NCI-H226 (cell line): Measurements from ENCODE around the gene B4GAT1.
A peak's percentile ranks its signal among the peaks of the same experiment; 100 is the strongest.
"Not testable (repeated sequence)": the region's sequence is repeated elsewhere in the genome, so short reads cannot be mapped to it uniquely, and the experiment has no call there.

ENCODE experiments used
- DNase-seq: peaks from one replicate; pipeline ENCODE4 v3.0.0-alpha.2; 2015

B4GAT1 gene

DNA sequence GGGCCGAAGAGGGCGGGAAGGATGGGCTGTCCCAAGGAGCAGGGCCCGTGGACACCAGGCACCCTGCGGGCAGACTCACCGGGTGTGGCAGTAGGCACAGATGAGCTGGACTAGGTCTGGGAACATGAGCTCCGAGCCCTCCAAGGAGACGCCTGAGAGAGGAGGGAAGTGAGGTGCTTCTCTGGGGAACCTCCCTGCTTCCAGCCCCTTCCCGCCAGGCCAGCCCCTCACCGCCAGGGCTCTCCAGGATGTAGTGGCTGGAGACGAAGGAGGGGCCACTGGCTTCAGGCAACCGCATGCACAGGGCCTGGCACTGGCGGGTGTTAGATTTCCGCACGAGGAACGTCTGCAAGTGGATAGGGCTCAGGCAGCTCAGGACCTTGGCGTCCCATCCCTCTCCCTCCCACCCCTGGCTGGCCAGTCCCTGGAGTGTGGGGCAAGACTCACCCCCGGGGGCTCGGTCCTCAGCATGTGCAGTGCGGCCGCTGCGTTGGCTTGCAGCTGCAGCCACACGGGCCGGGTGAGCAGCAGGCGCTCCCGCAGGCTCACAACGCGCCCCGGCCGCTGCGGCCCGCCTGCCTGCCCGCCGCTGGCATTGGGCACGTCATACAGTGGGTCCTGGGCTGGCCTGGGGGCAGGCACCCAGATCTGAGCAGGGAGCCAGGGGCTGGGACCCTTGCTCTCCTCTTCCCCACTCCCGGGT is 11.7 kb downstream of the B4GAT1 start:
- peak; percentile 67 for DNase-seq

DNA sequence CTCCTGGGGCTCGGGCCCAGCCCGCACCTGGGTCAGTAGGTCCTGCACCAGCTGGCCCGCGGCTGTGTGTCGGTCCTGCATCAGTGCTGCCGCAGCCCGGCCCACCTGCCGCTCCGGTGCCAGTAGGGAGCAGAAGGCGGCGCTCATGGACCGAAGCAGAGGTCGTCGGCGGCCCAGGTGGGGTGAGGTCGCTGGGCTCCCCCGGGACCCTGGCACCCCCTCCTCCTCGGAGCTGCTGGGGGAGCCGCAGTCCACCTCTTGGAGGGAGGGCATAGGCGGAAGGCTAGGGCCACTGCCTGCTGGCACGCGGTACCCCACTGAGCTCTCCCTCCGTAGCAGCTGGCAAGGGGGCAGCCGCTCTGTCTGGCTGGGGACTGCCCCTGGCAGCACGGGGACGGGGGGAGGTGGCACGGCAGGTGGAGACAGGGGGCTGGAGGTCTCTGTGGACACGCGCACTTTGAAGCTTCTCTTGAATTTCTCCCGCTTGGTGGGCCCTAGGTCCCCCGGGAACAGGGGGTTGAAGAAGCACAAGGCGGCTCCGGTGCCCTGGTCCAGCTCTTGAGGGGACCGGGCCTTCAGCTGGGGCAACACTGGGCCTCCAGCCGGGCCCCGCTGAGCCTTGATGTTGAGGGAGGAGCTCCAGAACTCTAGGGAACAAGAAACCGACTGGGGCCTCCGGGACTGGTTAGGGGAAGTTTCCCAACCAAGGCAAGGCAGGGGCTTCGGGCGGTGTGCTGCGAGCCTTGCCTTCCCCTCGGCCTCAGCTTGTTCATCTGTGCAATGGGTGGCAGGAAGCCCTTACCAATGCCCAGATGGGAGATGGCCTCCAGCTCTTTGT is 12.6 kb downstream of the B4GAT1 start:
- DNase-seq, result no peak

DNA sequence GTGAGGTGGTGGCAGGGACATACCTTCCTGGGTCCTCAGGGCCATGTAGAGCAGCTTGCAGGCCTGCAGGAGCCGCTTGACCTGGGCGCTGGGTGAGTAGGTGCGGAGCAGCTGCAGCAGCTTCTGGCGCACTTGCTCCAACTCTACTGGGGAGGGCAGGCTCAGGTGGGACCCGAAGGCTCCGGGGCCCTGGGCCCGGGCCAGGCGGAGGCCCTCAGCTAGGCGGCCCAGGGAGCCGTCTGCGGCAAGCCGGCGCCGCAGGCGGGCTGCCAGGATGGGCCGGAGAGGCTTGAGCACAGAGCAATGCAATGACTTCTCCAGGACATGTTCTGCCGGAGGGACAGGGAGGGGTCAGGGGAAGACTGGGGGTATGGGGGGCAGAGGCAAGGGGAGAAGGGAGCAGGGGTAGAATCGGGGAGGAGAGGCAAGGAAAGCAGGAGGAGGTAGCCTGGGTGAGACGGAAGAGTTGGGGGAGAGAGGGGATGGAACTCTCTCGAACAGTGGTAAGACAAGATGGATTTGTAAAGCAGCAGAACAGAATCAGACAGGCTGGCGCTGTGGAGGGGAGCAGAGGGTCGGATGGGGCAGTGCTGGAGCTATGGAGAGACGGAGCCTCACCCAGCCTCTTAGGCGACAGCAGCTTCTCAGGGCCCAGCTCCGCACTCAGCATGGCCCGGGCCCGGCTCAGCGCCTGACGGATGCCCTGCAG is 13.4 kb downstream of the B4GAT1 start:
- no peak for DNase-seq

DNA sequence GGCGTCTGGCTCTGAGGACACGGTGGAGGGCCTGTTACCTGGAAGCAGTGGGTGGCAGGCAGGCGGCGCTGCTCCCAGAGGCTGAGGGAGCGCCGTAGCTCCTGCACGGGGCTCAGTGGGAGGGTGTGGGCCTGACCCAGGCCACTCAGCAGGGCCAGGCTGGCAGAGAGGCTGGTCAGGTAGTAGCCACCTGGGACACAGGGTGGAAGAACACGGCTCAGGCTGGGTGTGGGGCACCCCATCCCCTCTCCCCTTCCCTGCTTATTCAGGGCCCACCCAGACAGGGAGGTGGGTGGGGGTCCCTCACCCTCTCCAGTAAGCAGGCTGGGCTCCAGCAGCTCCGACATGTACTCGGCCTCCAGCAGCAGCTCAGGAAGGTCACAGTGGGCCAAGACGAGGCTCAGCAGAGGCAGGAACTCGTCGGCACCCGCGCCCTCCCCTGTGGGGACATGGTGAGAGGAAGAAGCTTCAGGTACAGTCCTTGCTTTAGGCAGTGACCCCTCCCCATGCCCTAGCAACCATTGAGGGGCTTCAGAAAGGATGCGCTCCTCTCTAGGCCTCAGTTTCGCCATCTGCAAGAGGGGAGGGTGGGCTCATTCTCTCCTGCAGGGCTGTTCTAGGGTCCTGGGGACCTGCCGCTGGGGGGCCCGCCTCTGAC is 14.1 kb downstream of the B4GAT1 start:
- no peak for DNase-seq

DNA sequence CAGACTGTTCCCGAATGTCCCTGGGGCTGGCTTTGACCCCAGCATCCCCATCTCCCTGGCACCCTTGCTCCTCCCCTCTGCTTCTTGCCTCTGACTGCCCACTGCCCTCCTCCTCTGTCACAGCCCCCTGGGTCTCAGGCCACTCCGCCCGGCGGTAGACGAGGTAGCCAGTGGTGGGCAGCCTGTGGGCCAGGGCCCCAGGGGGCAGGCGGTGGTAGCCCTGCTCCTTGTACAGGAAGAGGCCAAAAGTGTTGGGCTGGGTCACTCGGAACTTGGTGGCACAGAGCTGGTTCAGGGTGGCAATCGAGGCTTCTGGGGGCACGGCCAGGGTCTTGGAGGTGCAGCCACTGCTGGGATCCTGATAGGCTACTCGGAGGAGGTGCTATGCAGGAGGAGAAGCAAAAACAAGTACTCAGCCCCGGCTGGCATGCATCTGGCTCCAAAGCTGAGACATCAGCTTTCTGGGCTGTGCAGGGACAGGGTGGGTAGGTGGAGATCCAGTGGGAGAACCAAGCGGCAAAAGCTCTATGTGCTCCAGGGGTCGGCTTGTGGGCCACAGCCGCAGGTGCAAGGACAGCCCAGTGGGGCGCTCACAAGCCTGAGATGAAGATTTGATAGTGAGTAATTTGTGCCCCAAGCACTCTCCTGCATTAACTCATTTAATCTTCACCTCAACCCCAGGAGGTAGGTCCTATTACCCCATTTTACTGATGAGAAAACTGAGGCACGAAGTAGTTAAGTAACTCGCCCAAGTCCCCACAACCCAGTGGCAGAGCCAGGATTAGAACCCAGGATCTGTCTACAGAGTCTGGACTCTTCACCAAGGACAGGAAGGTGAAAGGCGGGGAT is 14.8 kb downstream of the B4GAT1 start:
- no peak for DNase-seq

DNA sequence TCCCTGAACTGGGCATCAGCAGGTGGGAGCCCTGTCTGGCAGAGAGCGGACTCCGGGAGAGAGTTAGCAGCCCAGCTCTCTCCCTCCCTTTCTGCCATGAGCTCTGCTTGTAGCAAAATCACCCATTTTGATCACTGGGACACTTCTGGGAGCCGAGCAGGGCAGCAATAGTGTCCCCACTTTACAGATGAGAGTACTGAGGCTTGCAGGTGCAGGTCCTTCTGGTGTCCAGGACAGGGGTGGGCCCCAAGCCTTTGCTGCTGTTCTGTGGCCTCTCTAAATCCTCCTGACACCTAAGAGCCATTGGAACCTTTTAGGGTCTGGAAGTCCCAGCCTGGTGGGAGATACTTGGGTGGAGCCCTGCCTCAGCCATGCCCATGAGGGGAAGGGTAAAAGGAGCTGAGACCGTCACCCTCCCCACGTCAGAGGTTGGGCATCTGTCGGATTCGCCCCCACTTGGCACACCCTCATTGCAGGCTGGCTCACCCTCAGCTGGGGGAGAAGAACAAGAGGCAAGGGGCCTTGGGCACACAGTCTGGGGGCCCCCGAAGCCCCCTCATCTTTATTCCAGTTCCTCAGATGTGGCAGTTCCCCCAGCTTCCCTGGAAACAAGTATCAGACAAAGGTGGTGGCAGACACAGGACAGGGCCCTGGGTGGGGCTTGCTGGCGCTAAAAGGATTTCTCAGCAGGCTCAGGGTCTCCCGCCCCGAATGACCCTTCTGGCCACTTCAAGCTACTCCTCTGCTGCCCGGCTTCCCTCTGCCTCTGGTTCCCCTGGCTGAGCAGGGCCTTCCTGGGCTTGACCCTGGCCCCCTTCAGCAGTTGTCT is 15.7 kb downstream of the B4GAT1 start:
- DNase-seq, result no peak

DNA sequence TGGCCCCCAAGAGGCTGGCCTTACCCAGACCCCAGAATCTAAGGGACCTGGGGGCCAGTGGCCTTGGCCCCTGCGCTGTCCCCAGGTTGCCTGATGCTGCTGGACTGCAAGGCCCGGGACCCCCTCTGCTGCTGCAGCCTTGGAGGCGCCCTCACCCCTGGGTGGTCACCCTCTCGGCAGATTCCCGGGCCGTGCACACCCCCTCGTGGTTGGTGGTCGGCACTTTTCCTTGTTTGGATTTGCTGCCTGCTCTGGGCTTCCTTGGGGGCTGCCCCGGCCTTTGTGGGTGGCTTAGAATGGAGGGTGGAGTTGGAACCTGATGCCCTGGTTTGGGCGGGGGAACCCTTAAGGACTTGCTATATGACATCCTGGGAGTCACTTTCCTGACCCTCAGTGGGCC is 16.5 kb downstream of the B4GAT1 start:
- no peak for DNase-seq

DNA sequence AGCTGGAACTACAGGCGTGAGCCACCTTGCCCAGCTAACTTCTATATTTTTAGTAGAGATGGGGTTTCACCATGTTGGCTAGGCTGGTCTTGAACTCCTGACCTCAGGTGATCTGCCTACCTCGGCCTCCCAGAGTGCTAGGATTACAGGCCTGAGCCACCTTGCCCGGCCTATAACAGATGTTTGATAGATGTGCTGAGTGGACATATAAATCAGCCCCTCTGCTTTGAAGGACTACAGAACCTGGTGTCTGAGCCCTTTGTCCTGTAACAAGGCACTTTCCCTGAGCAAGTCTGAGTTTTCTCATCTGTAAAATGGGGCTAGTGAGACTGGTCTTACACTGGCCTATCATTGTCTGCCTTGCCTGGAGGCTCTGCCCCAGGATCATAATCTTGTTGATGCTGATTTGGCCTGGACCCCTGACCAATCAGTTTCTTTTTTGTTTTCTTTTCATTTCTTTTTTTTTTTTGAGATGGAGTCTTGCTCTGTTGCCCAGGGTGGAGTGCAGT is 18.2 kb downstream of the B4GAT1 start:
- no peak for DNase-seq

DNA sequence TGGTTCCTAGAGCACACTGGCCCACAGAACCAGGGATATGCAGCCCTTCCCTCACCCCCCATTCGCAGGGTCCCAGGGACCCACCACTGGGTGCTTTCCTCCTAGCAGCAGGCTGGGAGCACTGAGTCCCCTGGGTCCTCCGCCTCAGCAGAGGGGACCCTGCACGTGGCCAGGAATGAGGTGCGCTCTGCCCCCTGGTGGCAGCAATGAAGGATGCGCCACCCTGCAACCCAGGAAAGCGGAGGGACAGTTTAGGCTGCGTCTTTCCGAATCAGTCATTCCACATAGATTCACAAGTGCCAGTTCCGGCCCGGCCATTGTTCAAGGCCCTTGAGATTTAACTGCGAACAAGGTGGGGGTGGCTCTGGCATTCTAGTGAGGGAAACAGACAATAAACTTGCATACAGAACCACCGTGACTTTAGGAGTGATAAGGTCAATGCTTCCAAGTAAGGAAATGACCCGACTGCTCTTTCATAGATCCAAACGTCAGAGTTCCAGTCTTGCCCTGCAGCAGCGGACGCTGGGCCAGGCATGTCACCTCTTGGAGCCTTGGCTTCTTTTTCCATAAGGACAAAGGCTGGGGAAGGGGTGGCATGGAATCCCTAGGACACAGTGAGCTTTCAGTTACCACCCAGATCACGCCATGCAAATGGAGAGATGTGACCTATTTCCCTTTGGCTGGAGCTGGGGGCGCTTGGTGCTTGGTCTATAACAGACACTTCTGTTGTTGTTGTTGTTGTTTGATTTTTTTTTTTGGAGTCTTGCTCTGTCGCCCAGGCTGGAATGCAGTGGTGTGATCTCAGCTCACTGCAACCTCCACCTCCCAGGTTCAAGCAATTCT is 18.9 kb downstream of the B4GAT1 start:
- DNase-seq, result peak; percentile 57

DNA sequence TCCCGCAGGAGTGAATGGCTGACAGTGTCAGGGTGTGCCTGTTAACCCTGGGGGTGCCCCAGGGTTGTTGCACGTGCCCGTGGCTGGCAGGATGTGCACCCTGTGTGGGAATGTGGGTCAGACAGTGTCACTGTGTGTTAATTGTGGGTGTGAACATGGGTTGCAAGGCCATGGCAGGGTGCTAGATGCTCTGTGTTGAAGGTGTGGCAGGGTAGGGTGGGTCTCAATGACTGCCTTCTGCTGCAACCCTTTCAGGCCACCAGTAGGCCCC is 19.5 kb downstream of the B4GAT1 start:
- peak; percentile 26 for DNase-seq

DNA sequence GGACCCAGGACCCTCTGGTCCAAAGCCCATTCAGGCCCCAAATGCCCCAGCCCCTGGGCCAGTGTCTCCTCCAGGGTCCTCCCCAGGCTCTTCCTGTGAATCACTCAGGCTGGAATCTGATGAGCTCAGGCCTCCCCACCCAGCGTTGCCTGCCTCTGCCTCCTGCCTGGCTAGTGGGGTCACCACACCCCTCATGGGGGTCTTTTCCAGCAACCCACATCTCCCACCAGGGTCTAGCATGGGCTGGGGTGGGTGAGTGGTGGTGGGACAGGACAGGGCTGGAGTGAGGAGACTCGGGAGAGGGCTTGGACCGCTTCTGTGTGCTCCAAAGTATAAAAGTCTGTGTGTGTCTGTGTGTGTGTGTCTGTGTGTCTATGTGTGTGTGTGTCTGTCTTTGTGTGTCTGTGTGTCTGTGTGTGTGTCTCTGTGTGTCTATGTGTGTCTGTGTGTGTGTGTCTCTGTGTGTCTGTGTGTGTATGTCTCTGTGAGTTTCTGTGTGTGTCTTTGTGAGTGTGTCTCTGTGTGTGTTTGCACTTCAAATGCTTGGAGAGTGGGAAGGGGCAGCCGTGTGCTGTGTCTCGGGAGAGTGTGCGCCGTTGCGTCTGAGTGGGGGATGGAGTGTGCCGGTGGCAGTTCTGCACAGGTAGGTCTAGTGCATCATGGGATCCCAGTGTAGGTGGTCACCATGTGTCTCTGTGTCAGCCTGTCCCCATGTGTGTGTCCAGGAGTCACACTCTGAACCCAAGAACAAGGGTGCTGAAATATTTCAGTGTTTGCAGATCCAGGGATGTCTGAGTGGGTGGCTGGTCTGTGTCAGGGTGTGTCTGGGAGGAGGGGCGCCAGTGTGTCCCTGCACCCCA is 20.0 kb downstream of the B4GAT1 start:
- DNase-seq, result peak; percentile 79

DNA sequence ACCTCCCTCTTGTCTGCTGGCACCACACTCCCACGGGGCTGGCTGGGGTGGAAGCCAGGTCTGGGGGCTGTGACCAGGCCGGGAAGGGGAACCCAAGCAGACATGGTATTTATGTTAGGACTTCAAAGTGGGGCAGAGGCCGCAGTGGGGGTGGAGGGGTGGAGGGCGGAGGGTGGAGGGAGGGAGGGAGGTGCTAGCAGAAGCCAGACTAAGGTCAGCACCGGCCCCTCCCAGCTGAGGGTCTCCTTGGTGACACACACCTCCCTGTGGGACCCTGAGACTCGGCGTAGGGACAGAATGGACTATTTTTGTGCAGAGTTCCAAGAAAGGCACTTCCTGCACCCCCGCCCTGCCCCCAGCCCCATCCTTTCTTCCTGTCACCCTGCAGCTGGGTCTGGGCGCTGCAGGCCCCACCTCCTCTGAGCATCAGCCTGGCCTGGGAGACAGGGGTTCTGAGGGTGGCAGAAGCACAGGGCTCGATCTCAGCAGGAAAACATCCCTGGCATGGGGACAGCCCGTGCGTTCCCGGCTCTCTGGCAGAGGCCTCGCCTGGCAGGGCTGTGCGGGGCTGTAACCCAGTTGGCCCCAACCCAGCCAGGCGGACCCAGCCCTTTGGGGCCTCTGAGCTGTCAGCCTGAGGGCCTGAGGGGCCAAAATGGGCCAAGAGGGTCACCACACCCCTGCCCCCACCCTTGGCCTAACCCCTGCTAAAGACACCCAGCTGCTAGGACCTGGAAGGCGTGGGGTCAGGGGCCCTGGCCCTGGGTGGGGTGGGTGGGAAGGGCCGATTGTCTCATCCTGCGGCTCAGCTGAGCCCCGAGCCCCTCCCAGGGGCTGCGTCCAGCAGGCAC is 20.9 kb downstream of the B4GAT1 start:
- peak; percentile 68 for DNase-seq

DNA sequence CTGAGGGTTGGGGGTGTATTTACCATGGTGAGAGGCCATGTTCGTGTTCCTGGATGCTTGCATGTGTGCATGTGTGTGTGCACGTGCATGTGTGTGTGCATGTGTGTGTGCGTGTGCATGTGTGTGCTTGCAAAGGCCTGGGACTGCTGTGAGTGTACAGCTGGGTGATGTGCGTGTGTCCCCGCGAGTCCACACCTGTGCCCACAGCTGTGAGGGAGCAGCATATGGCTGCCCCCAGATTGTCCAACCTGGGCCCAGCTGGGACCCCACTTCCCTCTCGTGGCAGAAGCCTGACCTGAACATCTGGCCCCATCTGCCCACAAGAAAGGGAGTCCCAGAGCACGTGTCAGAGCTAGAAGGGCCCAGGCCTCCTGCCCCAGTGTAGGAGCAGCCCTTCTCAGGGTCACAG is 22.2 kb downstream of the B4GAT1 start:
- DNase-seq, result no peak

DNA sequence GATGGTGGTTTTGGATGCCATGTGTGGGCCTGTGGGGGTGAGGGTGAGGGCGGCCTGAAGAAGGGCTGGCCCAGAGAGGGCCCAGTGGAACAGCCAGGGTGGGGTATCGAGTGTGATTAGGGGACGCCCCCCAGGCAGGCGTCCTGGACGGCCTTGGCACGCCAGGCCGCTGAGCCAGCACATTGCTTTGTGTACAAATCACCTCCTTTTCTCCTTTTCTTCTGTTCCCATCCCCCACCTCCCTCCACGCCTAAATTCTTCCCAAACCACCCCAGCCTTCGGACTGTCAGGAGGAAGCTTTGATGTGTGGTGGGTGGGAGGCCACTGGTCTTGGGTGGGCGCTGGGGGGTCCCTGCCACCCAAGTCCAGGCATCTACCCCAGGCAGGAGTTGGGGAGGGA is 22.8 kb downstream of the B4GAT1 start:
- DNase-seq, result peak; percentile 57

DNA sequence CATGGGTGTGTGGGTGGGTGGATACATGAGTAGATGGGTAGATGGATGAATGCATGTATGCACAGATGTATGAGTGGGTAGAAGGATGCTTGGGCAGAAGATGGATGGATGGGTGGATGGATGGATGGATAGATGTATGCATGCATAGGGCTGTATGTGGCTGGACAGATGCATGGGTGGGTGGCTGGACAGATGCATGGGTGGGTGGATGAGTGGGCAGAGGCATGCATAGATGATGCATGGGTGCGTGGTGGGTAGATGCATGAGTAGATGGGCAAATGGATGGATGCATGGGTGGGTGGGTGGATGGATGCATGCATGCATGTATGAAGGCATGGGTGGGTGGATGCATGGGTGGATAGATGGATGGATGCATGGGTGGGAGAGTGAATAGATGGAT is 23.7 kb downstream of the B4GAT1 start:
- no peak for DNase-seq

DNA sequence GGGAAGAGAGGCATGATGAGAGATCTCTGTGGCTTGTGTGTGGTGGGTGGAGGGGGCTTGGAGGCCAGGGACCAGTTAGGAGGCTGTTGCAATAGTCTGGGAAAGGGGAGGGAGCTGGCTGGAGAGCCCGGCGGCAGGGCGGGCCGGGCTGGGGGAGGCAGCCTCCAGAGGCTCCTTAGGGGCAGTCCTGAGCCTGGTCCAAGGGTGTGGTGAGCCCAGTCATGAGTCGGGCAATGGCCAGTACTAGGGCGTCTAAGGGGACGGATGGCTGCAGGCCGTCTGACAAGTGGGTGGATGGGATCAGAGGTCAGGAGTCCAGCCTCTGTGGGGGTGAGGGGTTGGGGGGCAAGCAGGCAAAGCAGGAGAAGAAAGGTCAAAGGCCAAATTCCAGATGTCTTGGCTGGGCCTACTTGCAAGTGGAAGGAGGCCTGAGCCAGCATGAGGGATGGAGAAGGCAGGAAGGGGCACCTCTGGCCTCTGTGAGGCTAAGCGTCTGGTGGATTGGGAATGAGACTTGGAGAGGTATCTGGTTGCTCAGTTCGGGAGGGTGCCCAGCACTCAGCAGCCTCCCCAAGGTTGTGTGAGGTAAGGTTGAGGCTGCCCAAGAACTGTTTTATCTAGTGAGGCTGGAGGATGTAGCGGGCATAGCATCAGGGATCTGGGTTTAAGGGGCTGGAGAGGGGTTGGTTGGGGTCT is 24.5 kb downstream of the B4GAT1 start:
- no peak for DNase-seq

DNA sequence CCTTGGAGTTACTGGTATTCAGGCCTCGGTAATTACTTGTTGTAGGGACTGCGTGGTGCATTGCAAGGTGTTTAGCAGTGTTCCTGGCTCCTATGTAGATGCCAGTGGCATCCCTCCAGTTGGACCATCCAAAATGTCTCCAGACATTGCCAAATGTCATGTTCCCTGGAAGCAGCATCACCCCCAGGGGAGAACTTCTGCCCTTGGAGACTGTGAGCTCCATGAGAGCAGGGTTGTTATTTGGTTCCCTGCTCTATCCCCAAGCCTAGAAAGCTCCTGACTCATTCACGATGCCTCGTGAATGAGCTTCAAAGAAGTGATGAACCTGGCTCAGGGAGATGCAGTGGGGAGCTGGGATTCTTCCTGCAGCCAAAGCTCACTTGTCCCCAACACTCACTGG is 25.8 kb downstream of the B4GAT1 start:
- DNase-seq, result no peak

DNA sequence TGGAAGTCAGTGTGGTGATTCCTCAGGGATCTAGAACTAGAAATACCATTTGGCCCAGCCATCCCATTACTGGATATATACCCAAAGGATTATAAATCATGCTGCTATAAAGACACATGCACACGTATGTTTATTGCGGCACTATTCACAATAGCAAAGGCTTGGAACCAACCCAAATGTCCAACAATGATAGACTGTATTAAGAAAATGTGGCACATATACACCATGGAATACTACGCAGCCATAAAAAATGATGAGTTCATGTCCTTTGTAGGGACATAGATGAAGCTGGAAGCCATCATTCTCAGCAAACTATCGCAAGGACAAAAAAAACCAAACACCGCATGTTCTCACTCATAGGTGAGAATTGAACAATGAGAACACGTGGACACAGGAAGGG is 26.7 kb downstream of the B4GAT1 start:
- not testable (repeated sequence) for DNase-seq
